ENCODE data around the gene ARSJ. TPM values are rescaled to one million over a fixed set of nuclear protein-coding genes. Genes with fewer than 3 reads are reported as not detected.

Gene ARSJ
- total and polyA plus RNA-seq, 11 donors = 0.30 to 7.0 (median 1.7) TPM

DNA sequence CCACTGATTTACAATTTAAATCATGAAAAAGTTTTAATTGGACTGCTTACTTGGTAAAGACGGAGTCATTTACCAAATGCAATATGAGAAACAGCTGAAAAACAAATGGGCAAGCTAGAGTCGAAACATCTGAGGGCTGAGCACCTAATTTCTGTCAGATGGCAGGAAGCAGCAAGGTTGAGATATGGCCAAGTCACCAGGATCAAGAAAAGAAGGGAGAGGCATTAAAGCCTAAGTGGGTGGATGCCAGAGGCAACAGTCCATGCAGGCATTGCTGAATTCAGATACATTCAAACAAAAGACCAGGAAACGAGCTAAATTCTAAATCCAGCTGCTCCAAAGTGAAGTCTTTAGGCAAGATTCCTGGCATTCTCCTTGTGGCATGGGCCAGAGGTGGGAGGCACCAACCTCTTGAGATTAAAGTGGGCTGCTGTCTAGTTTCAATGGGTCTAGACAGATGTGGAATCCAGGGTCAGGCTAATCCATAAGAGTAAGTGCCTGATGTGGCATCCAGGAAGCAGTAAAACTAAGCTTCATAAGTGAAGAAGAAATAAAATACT is 8.0 kb upstream of the ARSJ start:
- no peak for ATAC-seq
- Histone ChIP-seq H3K9me3 (no peaks in the 10 kb centered on the region), H3K27me3 (no peaks in the 10 kb centered on the region), H3K4me3 (no peak overlapping the region), H3K4me1 (no peaks in the 10 kb centered on the region), H3K27ac (no peak overlapping the region), H3K36me3 (no peaks in the 10 kb centered on the region)
- intact Hi-C loops (cut with DNase I) = no loop called here
- no peak for DNase-seq
- TF ChIP-seq, protein P1, sequence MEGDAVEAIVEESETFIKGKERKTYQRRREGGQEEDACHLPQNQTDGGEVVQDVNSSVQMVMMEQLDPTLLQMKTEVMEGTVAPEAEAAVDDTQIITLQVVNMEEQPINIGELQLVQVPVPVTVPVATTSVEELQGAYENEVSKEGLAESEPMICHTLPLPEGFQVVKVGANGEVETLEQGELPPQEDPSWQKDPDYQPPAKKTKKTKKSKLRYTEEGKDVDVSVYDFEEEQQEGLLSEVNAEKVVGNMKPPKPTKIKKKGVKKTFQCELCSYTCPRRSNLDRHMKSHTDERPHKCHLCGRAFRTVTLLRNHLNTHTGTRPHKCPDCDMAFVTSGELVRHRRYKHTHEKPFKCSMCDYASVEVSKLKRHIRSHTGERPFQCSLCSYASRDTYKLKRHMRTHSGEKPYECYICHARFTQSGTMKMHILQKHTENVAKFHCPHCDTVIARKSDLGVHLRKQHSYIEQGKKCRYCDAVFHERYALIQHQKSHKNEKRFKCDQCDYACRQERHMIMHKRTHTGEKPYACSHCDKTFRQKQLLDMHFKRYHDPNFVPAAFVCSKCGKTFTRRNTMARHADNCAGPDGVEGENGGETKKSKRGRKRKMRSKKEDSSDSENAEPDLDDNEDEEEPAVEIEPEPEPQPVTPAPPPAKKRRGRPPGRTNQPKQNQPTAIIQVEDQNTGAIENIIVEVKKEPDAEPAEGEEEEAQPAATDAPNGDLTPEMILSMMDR (IDR thresholded peaks at IDR 0.05) = no peak
- TF ChIP-seq POLR2A (IDR thresholded peaks at IDR 0.05) = no peak
- WGBS, 4 donors = 79 to 87% (median 82%) methylated on average over 3 of the region's 3 CpGs

DNA sequence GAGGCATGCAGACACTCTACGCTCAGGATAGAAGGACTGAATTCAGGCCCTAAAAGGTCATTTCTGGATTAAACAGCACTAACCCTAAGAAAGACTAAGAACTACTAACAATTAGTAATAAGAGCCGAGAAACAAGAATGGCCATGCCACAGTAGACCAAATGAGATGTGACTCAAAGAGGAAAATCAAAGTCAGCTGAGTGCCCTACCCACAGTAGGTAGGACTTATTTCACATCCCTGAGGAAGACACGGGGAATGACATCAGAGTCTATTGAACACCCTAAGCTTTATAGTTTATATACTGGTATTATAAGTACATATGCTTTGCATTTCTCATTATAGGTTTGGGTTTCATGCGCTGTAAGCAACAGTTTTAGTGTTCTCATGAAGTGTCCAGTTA is 2.7 kb upstream of the ARSJ start:
- no peak for ATAC-seq
- no peaks in the 10 kb centered on the region for H3K36me3 ChIP-seq
- no peak for DNase-seq
- H3K27ac ChIP-seq = no peak overlapping the region
- no peak for TF ChIP-seq POLR2A (IDR thresholded peaks at IDR 0.05)
- TF ChIP-seq, protein P1 (IDR thresholded peaks at IDR 0.05) = no peak
- no peaks in the 10 kb centered on the region for H3K9me3 ChIP-seq
- peaks cover 0 to 18% (median 0%) of the 10 kb centered on the region in 12 donors for H3K4me1 ChIP-seq
- peaks cover 0 to 32% (median 0%) of the 10 kb centered on the region in 9 donors for H3K27me3 ChIP-seq
- no peak overlapping the region for H3K4me3 ChIP-seq
- intact Hi-C loops (cut with DNase I) = no loop called here
- 92 to 95% (median 93%) methylated on average over 4 of the region's 4 CpGs for WGBS, 4 donors

DNA sequence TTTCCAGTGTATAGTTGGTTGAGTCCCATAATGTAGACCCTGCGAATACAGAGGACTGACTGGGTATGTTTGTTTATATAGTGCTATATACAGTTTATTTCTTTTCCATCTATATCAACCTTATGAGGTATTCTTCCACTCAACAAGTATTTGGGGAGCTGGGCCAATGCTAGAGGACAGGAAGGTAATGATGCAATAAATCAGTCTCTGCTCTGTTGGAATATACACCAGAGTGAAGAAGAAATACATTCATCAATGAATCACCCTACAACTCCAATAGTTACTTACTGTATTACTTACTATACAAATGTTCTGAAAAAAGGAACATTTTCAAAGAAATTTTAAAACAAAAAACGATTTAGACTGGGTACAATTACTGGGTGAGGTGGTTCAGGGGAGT is 2.1 kb upstream of the ARSJ start:
- no peak overlapping the region for H3K27ac ChIP-seq
- TF ChIP-seq, protein P1 (IDR thresholded peaks at IDR 0.05) = no peak
- no peak for TF ChIP-seq POLR2A (IDR thresholded peaks at IDR 0.05)
- ATAC-seq (no peak), DNase-seq (no peak)
- intact Hi-C loops (cut with DNase I) = no loop called here
- peaks cover 0 to 32% (median 0%) of the 10 kb centered on the region in 9 donors for H3K27me3 ChIP-seq
- no peaks in the 10 kb centered on the region for H3K36me3 ChIP-seq
- WGBS, 4 donors = 86 to 87% (median 87%) methylated on average over 2 of the region's 2 CpGs
- no peaks in the 10 kb centered on the region for H3K9me3 ChIP-seq
- H3K4me1 ChIP-seq = peaks cover 0 to 18% (median 0%) of the 10 kb centered on the region in 12 donors
- H3K4me3 ChIP-seq = no peak overlapping the region

DNA sequence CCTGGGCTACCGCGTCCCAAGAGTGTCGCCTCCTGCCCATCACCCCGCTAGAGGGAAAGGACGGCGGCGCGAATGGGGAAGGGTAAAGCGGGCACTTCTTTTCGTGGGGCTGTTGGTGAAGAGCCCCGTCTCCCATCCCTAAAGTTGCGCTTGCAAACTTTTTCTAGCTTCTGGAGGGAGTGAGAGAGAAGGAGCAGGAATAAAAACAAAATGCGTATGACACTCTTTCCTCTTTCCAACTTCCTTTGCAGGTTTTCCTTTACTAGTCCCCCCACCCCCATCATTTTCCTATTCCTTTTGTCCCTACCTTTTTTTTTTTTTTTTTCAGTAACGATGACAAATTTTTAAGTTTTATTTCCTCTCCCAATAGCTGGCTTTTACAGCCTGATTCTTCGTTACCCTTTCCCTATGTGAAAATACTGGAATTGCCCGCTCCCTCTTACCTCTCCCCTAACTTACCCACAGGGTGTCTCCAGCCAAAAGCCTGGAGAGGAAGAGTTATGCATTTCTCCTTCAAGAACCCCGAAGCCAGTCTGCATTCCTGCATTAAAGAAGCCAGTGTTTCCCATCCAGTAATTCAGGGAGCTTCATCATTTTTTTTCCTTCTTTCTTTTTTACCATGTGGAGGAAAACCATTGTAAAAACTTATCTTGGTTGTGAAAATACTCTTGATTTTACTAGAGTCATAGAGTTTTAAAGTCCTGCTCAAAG is 613 bp upstream of the ARSJ start:
- WGBS, 4 donors = 5 to 8% (median 7%) methylated on average over 17 of the region's 17 CpGs
- H3K4me1 ChIP-seq = peaks cover 0 to 18% (median 0%) of the 10 kb centered on the region in 12 donors
- no peak for TF ChIP-seq POLR2A (IDR thresholded peaks at IDR 0.05)
- TF ChIP-seq, protein P1 (IDR thresholded peaks at IDR 0.05) = no peak
- peak overlapping the region; percentile 29 to 84 (median 68) for H3K27ac ChIP-seq
- peaks cover 0 to 32% (median 0%) of the 10 kb centered on the region in 9 donors for H3K27me3 ChIP-seq
- H3K9me3 ChIP-seq = no peaks in the 10 kb centered on the region
- DNase-seq (no peak), ATAC-seq (peak in 1 of 4 donors; percentile 25)
- H3K36me3 ChIP-seq = no peaks in the 10 kb centered on the region
- peak overlapping the region; percentile 31 to 80 (median 60) for H3K4me3 ChIP-seq
- intact Hi-C loops (cut with DNase I) = no loop called here

Data from heart left ventricle (tissue), 16 donors.